ENCODE results near the gene SEMA4B.
"Not testable (repeated sequence)": the region's sequence is repeated elsewhere in the genome, so short reads cannot be mapped to it uniquely, and the experiment has no call there.

SEMA4B gene

GRCh38 chr15:90261811-90262210 is 60.7 kb downstream of the SEMA4B start:
- DNase-seq (ENCODE audit: low spot score), result no peak

GRCh38 chr15:90262426-90262825 is 61.3 kb downstream of the SEMA4B start:
- no peak for DNase-seq (ENCODE audit: low spot score)

- DNase-seq (ENCODE audit: low spot score), result no peak
These were observed 63.5 kb downstream of the SEMA4B start for GRCh38 chr15:90264671-90265070.

GRCh38 chr15:90265271-90266060 is 64.3 kb downstream of the SEMA4B start, which contains the start of gene NGRN:
Gene NGRN, plus strand, starts transcription at chr15:90265672. Its CDS starts 41 bp downstream, at chr15:90265713.
- DNase-seq (ENCODE audit: low spot score), result peak; percentile 85

GRCh38 chr15:90266061-90266431 is 64.9 kb downstream of the SEMA4B start:
- DNase-seq (ENCODE audit: low spot score), result peak; percentile 25

- DNase-seq (ENCODE audit: low spot score), result no peak
These were observed 65.4 kb downstream of the SEMA4B start for GRCh38 chr15:90266485-90266884.

- no peak for DNase-seq (ENCODE audit: low spot score)
These were observed 67.3 kb downstream of the SEMA4B start for GRCh38 chr15:90268415-90268814.

- no peak for DNase-seq (ENCODE audit: low spot score)
These were observed 69.5 kb downstream of the SEMA4B start for GRCh38 chr15:90270502-90271150.

- DNase-seq (ENCODE audit: low spot score), result no peak
These were observed 70.5 kb downstream of the SEMA4B start for GRCh38 chr15:90271459-90272166.

GRCh38 chr15:90278467-90278866 is 77.3 kb downstream of the SEMA4B start:
- not testable (repeated sequence) for DNase-seq (ENCODE audit: low spot score)
